Jurkat, Clone E6-1 (cell line): Measurements from ENCODE around the gene ZBTB14. TPM values are rescaled to one million over a fixed set of nuclear protein-coding genes. Genes with fewer than 3 reads are reported as not detected.
A peak's percentile ranks its signal among the peaks of the same experiment; 100 is the strongest.

Experiments
- DNase-seq: peaks from one replicate; pipeline ENCODE4 v3.0.0-alpha.2; 2011; ENCODE audit warnings: low read depth, low spot score
- H3K4me3 ChIP-seq: 2 replicates; pipeline ENCODE4 v1.5.1; 2011; ENCODE audit warnings: mild to moderate bottlenecking, low read length, control low read depth, moderate library complexity
- polyA plus RNA-seq: library from polyadenylated mRNA; unstranded; fragments of >200 nt; gene quantifications from one replicate; pipeline ENCODE4 v1.2.1, GENCODE V29; 2012; ENCODE audit warnings: missing spikeins; ENCODE audit not compliant: insufficient read length, insufficient read depth

The ZBTB14 gene
- 18.9 TPM for polyA plus RNA-seq

- peak within 1 kb of the TSS; percentile 83 for H3K4me3 ChIP-seq
- peak; percentile 42 for DNase-seq
Measured at GRCh38 chr18:5295231-5295920, at the start of gene ZBTB14. Gene ZBTB14, minus strand, starts transcription at chr18:5295726. Its CDS starts 2,480 bp downstream, at chr18:5293246.

DNA sequence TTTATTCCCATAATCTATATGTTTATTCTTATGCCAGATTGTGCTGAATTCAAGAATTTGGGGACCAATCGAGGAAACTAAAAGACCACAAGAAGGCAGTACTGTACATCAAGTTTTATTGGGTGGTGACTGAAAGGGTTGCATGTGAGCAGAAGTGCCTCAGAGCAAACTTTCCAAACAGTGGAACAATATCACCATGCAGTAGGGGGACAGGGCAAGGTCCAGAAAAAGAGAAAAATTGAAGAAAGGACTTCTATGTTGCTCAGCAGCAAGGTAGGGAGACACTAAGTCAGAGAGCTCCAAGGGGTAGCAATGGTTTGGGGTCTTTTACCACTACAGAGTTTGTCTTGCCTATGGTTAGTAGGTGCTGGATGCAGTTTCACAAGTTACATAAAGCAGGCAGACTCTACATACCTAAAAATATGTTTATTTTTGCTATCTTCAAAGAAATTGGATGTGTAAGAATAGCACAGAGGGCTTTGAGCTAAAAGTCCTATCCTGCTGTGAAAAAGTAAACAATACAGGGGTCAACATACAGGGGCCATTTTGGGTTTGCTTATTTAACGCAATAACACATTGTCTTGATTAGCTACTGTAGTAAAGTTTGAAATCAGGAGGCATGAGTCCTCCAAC is 43.8 kb upstream of the ZBTB14 start:
- no peak overlapping the region for H3K4me3 ChIP-seq
- no peak for DNase-seq

DNA sequence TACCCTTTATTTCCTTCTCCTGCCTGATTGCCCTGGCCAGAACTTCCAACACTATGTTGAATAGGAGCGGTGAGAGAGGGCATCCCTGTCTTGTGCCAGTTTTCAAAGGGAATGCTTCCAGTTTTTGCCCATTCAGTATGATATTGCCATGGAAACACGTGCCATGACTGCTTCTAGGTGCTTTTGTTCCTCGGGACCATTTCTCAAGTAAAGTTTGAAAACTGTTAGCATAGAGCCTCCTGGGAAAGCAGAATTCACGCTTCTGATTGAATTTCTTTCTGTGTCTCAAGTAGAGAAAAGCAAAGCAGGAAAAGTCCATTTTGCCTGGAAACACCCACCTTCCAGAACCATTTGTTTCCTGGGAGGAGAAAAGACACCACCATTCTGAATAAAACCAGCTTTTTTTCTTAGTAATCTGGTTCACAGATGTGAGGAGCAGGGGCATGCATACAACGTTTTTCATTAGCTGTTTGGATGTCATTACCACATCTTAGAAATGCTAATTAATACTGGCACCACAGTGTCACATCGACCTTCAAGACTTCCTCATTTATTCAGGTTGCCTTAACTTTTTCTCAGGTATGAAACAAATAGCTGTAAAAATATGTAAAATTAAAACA is 39.0 kb upstream of the ZBTB14 start:
- H3K4me3 ChIP-seq: no peak overlapping the region
- DNase-seq: no peak

- H3K4me3 ChIP-seq: no peak overlapping the region
- DNase-seq: no peak
Measured at GRCh38 chr18:5318061-5318700, 22.7 kb upstream of the ZBTB14 start.

DNA sequence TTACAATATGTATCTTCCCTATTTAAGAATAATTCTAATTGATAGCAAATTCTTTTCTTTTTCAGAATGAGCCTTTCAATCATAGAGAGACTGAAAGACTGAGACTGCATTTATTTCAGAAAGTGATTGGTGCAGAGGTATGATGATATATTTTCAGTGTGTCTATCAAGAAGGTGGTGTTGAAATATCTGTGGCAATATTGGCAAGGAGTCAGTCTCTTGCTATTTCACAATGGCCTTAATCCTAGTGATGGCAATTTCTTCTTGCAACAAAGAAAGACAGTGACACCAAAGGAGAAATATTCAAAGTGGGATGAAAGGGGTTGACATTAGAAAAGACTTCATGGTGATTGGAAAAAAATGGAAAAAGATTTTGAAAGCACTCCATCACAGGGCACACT is 21.7 kb upstream of the ZBTB14 start:
- H3K4me3 ChIP-seq: no peak overlapping the region
- DNase-seq: no peak

- no peak for DNase-seq
Measured at GRCh38 chr18:5315838-5316237, 20.3 kb upstream of the ZBTB14 start.

DNA sequence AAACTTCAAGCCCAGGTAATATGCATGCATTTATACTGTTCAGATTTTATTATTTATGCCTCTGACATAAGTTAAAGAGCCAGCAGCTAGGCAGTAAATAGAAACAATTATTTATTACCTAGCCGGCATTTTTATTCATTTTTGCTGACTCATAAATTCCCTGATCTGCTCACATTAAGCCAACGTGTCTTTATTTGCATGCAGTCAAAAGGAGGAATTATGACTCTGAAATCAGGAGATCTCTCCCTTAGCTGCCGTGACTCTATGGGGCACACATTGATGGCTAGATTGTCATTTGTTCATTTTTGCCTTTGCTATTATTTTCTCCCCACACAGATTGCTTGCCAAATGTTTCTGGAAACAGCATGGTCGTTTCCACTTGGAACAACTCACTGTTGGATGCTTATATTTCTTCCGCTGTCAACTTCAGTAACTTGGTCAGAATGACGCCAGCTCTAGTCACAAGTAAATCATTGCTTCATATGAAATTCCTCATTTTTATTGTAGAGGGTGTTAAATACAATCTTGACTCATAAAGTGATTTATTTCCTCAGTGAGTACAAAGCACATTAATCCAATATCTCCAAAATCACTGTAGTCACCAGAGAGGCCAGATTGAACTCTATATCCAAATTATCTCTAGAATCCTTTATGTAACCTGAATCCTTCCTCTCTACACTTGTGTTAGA is 15.9 kb upstream of the ZBTB14 start:
- DNase-seq: no peak

More at GRCh38 chr18:5315838-5316237, 20.3 kb upstream of the ZBTB14 start:
- no peak overlapping the region for H3K4me3 ChIP-seq

GRCh38 chr18:5309888-5310470 is 14.5 kb upstream of the ZBTB14 start:
- H3K4me3 ChIP-seq: peak overlapping the region; percentile 9
- peak; percentile 56 for DNase-seq

More for the DNA sequence above, 15.9 kb upstream of the ZBTB14 start:
- no peak overlapping the region for H3K4me3 ChIP-seq

GRCh38 chr18:5305835-5306234 is 10.3 kb upstream of the ZBTB14 start:
- no peak overlapping the region for H3K4me3 ChIP-seq
- no peak for DNase-seq

DNA sequence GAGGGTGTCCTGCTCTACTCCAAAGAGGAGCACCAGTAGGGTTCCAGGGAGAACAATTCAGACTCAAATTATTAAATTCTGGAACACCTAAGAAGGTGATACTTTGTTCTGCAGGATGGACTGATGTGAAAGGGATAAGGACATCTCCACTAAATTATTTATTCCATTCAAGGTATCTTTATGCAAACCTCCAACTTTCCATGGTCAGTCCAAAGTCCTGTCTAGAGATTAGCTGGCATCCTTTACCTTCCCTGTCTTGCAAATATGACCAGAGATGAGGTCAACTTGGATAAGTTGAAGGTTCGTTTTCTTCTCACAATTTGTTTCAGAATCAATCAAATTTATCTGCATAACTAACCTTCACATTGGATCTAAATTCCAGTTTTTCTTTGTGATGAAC is 8.7 kb upstream of the ZBTB14 start:
- no peak overlapping the region for H3K4me3 ChIP-seq
- DNase-seq: no peak

DNA sequence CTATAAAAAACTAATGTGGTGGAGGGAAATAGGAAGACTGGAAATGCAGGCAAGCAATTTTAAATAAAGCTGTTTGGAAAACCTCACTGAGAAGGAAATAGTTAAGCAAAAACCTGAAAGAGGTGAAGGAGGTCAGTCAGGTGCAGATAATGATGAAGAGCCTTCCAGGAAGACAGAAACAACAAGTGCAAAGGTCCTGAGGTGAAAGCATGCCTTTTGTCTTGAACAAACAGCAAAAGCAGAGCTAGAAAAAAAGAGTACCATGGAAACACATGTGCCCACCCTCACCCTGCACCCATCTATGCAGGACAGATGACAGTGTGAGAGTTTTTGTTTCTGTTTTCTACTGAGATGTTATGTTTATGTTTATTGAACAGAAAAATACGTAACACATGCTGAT is 8.1 kb upstream of the ZBTB14 start:
- no peak for DNase-seq

DNA sequence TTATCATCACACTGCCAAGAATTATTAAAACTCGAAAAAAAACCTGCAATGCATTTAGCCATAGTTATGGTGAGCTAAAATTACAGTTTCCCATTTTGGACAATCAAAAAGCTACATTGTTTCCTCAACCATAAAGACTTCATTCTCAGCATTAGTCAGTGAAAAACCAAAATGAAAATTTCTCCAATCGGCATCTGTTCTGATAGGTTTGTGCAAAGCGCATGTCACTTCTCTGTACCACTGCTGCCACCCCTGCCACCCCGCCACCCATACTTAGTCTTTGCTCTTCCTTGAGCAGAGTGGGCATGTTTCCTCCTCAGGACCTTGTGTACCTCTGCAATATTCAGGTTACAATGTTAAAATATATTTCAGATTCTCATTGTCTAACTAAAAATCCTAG is 7.1 kb upstream of the ZBTB14 start:
- DNase-seq: no peak
- no peak overlapping the region for H3K4me3 ChIP-seq

More for the DNA sequence above, 8.1 kb upstream of the ZBTB14 start:
- H3K4me3 ChIP-seq: no peak overlapping the region

GRCh38 chr18:5300476-5301010 is 5.0 kb upstream of the ZBTB14 start:
- no peak overlapping the region for H3K4me3 ChIP-seq
- no peak for DNase-seq

- no peak overlapping the region for H3K4me3 ChIP-seq
- no peak for DNase-seq
Measured at GRCh38 chr18:5298156-5298852, 2.8 kb upstream of the ZBTB14 start.

GRCh38 chr18:5297597-5297996 is 2.1 kb upstream of the ZBTB14 start:
- no peak overlapping the region for H3K4me3 ChIP-seq
- no peak for DNase-seq

DNA sequence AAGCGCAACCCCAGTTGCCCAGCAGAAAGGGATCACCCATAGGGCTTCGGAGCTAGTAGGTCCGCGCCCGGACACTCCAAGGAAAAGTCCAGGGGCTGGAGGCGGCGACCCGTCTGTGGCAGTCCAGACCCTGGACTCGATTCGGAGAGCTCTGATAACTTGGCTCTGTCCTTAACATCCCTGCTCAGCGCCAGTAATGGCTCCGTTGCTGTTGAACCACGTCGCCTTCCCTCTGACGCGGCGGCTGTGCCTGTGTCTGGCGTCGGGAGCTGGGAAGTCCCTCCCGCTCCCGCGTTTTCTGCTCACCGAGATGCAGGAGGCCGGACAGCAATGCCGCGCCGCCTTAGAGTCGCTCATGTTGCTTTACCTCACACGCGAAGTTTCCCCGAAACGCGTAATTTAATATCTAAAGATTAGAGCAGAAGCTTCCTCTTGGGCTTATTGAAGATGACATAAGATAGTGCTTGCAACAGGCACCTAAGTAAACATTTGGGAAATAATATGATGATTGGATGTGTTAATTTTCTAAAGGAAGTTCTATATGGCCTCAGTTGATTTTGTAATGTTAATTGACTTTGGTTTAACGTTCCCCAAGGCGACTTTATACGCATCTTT is 1.3 kb upstream of the ZBTB14 start:
- DNase-seq: no peak
- peak overlapping the region; percentile 64 for H3K4me3 ChIP-seq

DNA sequence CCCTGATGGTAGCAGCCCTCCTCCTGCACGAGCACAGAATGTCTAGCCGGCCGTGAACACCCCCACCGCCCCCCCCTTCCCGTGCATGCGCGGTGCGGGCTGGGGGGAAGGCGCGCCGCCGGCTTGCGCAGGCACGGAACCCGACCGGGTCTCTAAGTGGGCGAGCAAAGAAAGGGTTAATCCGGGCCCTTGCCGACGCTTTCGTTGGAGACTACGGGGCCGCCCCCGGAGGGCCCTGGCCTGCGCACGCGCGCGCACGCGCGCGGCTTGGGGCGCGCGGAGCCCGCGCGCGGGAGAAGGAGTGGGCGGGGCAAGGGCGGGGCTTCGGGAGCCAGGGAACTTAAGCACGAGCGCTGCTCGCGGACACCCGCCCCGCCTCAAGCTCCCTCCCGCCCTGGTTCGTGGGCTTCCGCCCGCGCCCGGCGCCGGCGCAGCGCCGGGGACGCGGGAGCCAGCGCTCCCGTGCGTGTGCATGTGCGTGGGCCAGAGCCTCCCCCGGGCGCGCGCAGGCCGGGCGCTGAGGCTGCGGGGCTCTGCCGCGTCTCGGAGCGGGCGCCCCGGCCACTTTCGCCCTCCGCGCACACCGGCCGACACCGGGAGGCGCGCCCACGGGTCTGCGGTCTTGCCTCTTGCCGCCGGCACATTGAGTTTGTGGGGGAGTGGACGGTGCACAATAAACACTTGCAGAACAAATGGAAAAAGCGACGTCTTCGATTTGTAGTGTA is 617 bp upstream of the ZBTB14 start:
- peak overlapping the region; percentile 64 for H3K4me3 ChIP-seq
- DNase-seq: peak; percentile 92
